H1 (cell line): ENCODE results near the gene PPP1R9A. TPM values are rescaled to one million over a fixed set of nuclear protein-coding genes. Genes with fewer than 3 reads are reported as not detected.

Experiments used
- CTCF ChIA-PET: fragments of 300-600 bp; sonication (Branson Sonifier 250); formaldehyde crosslinking; loops from one replicate; lab custom pipeline; 2021; ENCODE audit not compliant: partially characterized antibody; lab: Charles Lee
- POLR2A ChIA-PET: fragments of 300-600 bp; sonication (Branson Sonifier 250); formaldehyde crosslinking; loops from one replicate; lab custom pipeline; 2021; ENCODE audit warnings: inconsistent platforms; ENCODE audit not compliant: partially characterized antibody; lab: Charles Lee
- DNase-seq, 2 experiments: peaks; one replicate each; pipeline versions ENCODE4 v3.0.0 to v3.0.0-alpha.2; 2010 to 2022; ENCODE audit warnings: low spot score in 2 of 2, low read depth in 1 of 2, mixed read lengths in 1 of 2
- FAIRE-seq: peaks from 2 replicates; lab custom pipeline; 2011; peaks lifted over from hg19 to GRCh38; lab: Jason Lieb, UNC
- H2AFZ ChIP-seq: 2 replicates; pipeline ENCODE4 v1.8.1; 2012; ENCODE audit warnings: low read length, inconsistent platforms
- H2AK5ac ChIP-seq: 2 replicates; pipeline ENCODE4 v1.6.1; 2013; ENCODE audit warnings: low read depth, low read length
- H2BK120ac ChIP-seq: replicated peaks from 2 replicates; pipeline ENCODE3; 2013; ENCODE audit warnings: low read depth, low read length, inconsistent platforms
- H2BK12ac ChIP-seq: 2 replicates; pipeline ENCODE4 v1.6.1; 2013; ENCODE audit warnings: low read depth, low read length
- H2BK15ac ChIP-seq: 2 replicates; pipeline ENCODE4 v1.6.1; 2013; ENCODE audit warnings: low read length
- H2BK20ac ChIP-seq: 2 replicates; pipeline ENCODE4 v1.6.1; 2013; ENCODE audit warnings: low read length
- H2BK5ac ChIP-seq: 2 replicates; pipeline ENCODE4 v1.6.1; 2013; ENCODE audit warnings: low read depth, low read length
- H3K14ac ChIP-seq: 2 replicates; pipeline ENCODE4 v1.6.1; 2013; ENCODE audit warnings: inconsistent platforms; ENCODE audit not compliant: insufficient read length
- H3K18ac ChIP-seq: 2 replicates; pipeline ENCODE4 v1.6.1; 2013; ENCODE audit warnings: low read length; ENCODE audit errors: extremely low read depth
- H3K23ac ChIP-seq: 2 replicates; pipeline ENCODE4 v1.6.1; 2013; ENCODE audit warnings: inconsistent platforms; ENCODE audit not compliant: insufficient read length
- H3K23me2 ChIP-seq: 2 replicates; pipeline ENCODE4 v1.6.1; 2013; ENCODE audit warnings: low read depth, low read length
- H3K27ac ChIP-seq: 2 replicates; pipeline ENCODE4 v1.6.1; 2011; ENCODE audit warnings: low read depth, low read length, inconsistent platforms
- H3K27me3 ChIP-seq, 4 experiments: replicated peaks in 1 of 4; 1 replicate in 1 of 4; 2 replicates in 3 of 4; pipeline versions ENCODE4 v1.6.1 to v1.8.1; 2011 to 2013; ENCODE audit warnings: low read length in 3 of 4, mild to moderate bottlenecking in 3 of 4, inconsistent platforms in 2 of 4, mixed read lengths in 2 of 4, moderate library complexity in 1 of 4; ENCODE audit not compliant: control insufficient read depth in 3 of 4, insufficient read depth in 3 of 4; ENCODE audit errors: extremely low read depth in 1 of 4
- H3K36me3 ChIP-seq, 4 experiments: 2 replicates each; pipeline versions ENCODE4 v1.6.1 to v1.8.1; 2011 to 2013; ENCODE audit warnings: mild to moderate bottlenecking in 4 of 4, low read length in 3 of 4, moderate library complexity in 2 of 4, control low read depth in 1 of 4, inconsistent platforms in 1 of 4; ENCODE audit not compliant: insufficient read depth in 4 of 4, control insufficient read depth in 2 of 4
- H3K4ac ChIP-seq: replicated peaks from 2 replicates; pipeline ENCODE3; 2013; ENCODE audit warnings: low read length, low read depth, mixed read lengths, inconsistent platforms; ENCODE audit not compliant: insufficient read length
- H3K4me1 ChIP-seq, 4 experiments: replicated peaks in 1 of 4; 1 replicate in 1 of 4; 2 replicates in 3 of 4; pipeline versions ENCODE4 v1.6.1 to v1.8.1; 2011 to 2013; ENCODE audit warnings: low read length in 3 of 4, inconsistent platforms in 2 of 4, mixed read lengths in 1 of 4; ENCODE audit not compliant: insufficient read depth in 4 of 4, control insufficient read depth in 3 of 4
- H3K4me2 ChIP-seq, 2 experiments: 2 replicates each; pipeline versions ENCODE4 v1.6.1 to v1.8.1; 2011 to 2013; ENCODE audit warnings: low read depth in 2 of 2, low read length in 2 of 2, control low read depth in 1 of 2, inconsistent platforms in 1 of 2, mild to moderate bottlenecking in 1 of 2; ENCODE audit not compliant: insufficient read depth in 1 of 2
- H3K4me3 ChIP-seq, 4 experiments: fragments of 200-600, 300-600 bp in 1 of 4; sonication (generic), shearing (Covaris generic), sonication (Bioruptor Twin) in 1 of 4; 2 replicates each; pipeline versions ENCODE4 v1.5.1 to v1.8.1; 2011 to 2016; ENCODE audit warnings: low read length in 4 of 4, low read depth in 3 of 4, control low read depth in 2 of 4, inconsistent platforms in 2 of 4, mild to moderate bottlenecking in 2 of 4, mixed read lengths in 1 of 4, moderate library complexity in 1 of 4; ENCODE audit not compliant: insufficient read depth in 2 of 4; ENCODE audit errors: extremely low read depth in 1 of 4
- H3K56ac ChIP-seq: replicated peaks from 2 replicates; pipeline ENCODE3; 2013; ENCODE audit warnings: low read depth, mild to moderate bottlenecking, mixed read lengths, low read length, inconsistent platforms; ENCODE audit not compliant: insufficient read length
- H3K79me1 ChIP-seq: 2 replicates; pipeline ENCODE4 v1.6.1; 2013; ENCODE audit warnings: low read depth, low read length, control low read depth
- H3K79me2 ChIP-seq, 2 experiments: 2 replicates each; pipeline versions ENCODE4 v1.6.1 to v1.8.1; 2012 to 2013; ENCODE audit warnings: low read length in 2 of 2, mild to moderate bottlenecking in 2 of 2, inconsistent platforms in 1 of 2; ENCODE audit not compliant: insufficient read depth in 2 of 2, control insufficient read depth in 1 of 2
- H3K9ac ChIP-seq, 4 experiments: replicated peaks in 1 of 4; 1 replicate in 1 of 4; 2 replicates in 3 of 4; pipeline versions ENCODE4 v1.6.1 to v1.8.1; 2011 to 2013; ENCODE audit warnings: low read depth in 3 of 4, low read length in 3 of 4, control low read depth in 2 of 4, mild to moderate bottlenecking in 2 of 4, moderate library complexity in 2 of 4, inconsistent platforms in 1 of 4; ENCODE audit errors: extremely low read depth in 1 of 4
- H3K9me3 ChIP-seq, 2 experiments: 2 replicates each; pipeline versions ENCODE4 v1.6.1 to v1.8.1; 2012 to 2013; ENCODE audit warnings: mild to moderate bottlenecking in 2 of 2, moderate library complexity in 2 of 2, control low read depth in 1 of 2, inconsistent platforms in 1 of 2, low read depth in 1 of 2, low read length in 1 of 2, mixed read lengths in 1 of 2; ENCODE audit not compliant: insufficient read depth in 2 of 2
- H4K20me1 ChIP-seq, 2 experiments: replicated peaks in 1 of 2; 2 replicates each; pipeline versions ENCODE3 to v1.8.1; 2011 to 2013; ENCODE audit warnings: inconsistent platforms in 2 of 2, low read length in 2 of 2, mild to moderate bottlenecking in 1 of 2; ENCODE audit not compliant: insufficient read depth in 2 of 2, control insufficient read depth in 1 of 2
- H4K5ac ChIP-seq: 2 replicates; pipeline ENCODE4 v1.6.1; 2013; ENCODE audit warnings: low read length, low read depth, mixed read lengths, inconsistent platforms; ENCODE audit not compliant: insufficient read length
- H4K8ac ChIP-seq: 2 replicates; pipeline ENCODE4 v1.8.0; 2013; ENCODE audit warnings: mild to moderate bottlenecking, moderate library complexity, low read length, inconsistent platforms; ENCODE audit not compliant: insufficient read depth; ENCODE audit errors: extremely low read depth
- H4K91ac ChIP-seq: replicated peaks from 2 replicates; pipeline ENCODE3; 2013; ENCODE audit warnings: low read length, mixed read lengths, inconsistent platforms; ENCODE audit not compliant: insufficient read length
- ASH2L ChIP-seq: fragments of 200-600, 300-600 bp; sonication (generic); IDR thresholded peaks from one replicate; pipeline ENCODE4 v1.7.1; 2017; ENCODE audit warnings: low read length
- BACH1 ChIP-seq: IDR thresholded peaks from 2 replicates; pipeline ENCODE4 v1.6.1; 2012; ENCODE audit warnings: low read length, improper control_type of control experiment
- CBX8 ChIP-seq: fragments of 300-800, 300-1000 bp; sonication (generic); IDR thresholded peaks from 2 replicates; pipeline ENCODE4 v1.7.1; 2016; ENCODE audit warnings: low read depth, low read length, borderline replicate concordance
- E2F6 ChIP-seq: IDR thresholded peaks from 2 replicates; pipeline ENCODE4 v1.6.1; 2012; ENCODE audit warnings: inconsistent platforms
- EGR1 ChIP-seq: IDR thresholded peaks from 2 replicates; pipeline ENCODE4 v1.6.1; 2011; ENCODE audit warnings: low read depth, low read length, borderline replicate concordance
- FOSL1 ChIP-seq: IDR thresholded peaks from 2 replicates; pipeline ENCODE4 v1.6.1; 2011; ENCODE audit warnings: mild to moderate bottlenecking, low read depth, low read length, moderate library complexity; ENCODE audit not compliant: insufficient read depth
- GTF2F1 ChIP-seq: IDR thresholded peaks from 2 replicates; pipeline ENCODE4 v1.6.1; 2012; ENCODE audit warnings: low read depth, low read length, improper control_type of control experiment, borderline replicate concordance
- JUND ChIP-seq: IDR thresholded peaks from 2 replicates; pipeline ENCODE4 v1.6.1; 2011; ENCODE audit warnings: mild to moderate bottlenecking, improper control_type of control experiment, low read length
- NRF1 ChIP-seq: IDR thresholded peaks from 2 replicates; pipeline ENCODE4 v1.6.1; 2011; ENCODE audit warnings: mild to moderate bottlenecking, low read depth, low read length, improper control_type of control experiment
- PHF8 ChIP-seq: fragments of 200-600 bp; sonication (generic); conservative IDR thresholded peaks from 2 replicates; pipeline ENCODE4 v1.7.1; 2012; ENCODE audit warnings: low read depth, mild to moderate bottlenecking, inconsistent platforms, low read length, moderate library complexity
- RAD21 ChIP-seq, 2 experiments: IDR thresholded peaks in 1 of 2; conservative IDR thresholded peaks in 1 of 2; 2 replicates each; pipeline ENCODE4 v1.6.1; 2011; ENCODE audit warnings: low read depth in 2 of 2, low read length in 2 of 2, improper control_type of control experiment in 1 of 2, inconsistent platforms in 1 of 2, mild to moderate bottlenecking in 1 of 2, moderate library complexity in 1 of 2
- SP2 ChIP-seq: IDR thresholded peaks from 2 replicates; pipeline ENCODE4 v1.6.1; 2012; ENCODE audit warnings: mild to moderate bottlenecking, low read length, inconsistent platforms
- TAF7 ChIP-seq: optimal IDR thresholded peaks from 2 replicates; pipeline ENCODE3; 2011; ENCODE audit warnings: low read depth, mild to moderate bottlenecking, inconsistent platforms, low read length, moderate library complexity, borderline replicate concordance
- TBP ChIP-seq: IDR thresholded peaks from 2 replicates; pipeline ENCODE4 v1.6.1; 2011; ENCODE audit warnings: low read depth, low read length, improper control_type of control experiment
- YY1 ChIP-seq: IDR thresholded peaks from 2 replicates; pipeline ENCODE4 v1.6.1; 2011; ENCODE audit warnings: low read depth, mild to moderate bottlenecking, low read length
- WGBS, 2 experiments: shearing (Covaris generic) in 1 of 2; methylation state at CpG; one replicate each; pipeline versions ENCODE4 v1.1.6 to v1.1.7; 2013 to 2015; ENCODE audit warnings: low lambda C conversion rate in 2 of 2, mixed read lengths in 2 of 2, inconsistent platforms in 1 of 2, low coverage in 1 of 2, missing lambda C conversion rate in 1 of 2; ENCODE audit not compliant: insufficient replicate concordance in 2 of 2, insufficient coverage in 1 of 2, insufficient read length in 1 of 2; ENCODE audit errors: extremely low coverage in 1 of 2, missing lambda C conversion rate in 1 of 2; 5-methylcytosine and 5-hydroxymethylcytosine counted together
- polyA plus RNA-seq, 7 experiments: library from polyadenylated mRNA; depleted of rRNA in 3 of 7; stranded (reverse) in 5 of 7; unstranded in 2 of 7; fragments of >200 nt in 5 of 7; fragments of 200-250 nt in 2 of 7; gene quantifications; 1 replicate in 5 of 7; 2 replicates in 1 of 7; 4 replicates in 1 of 7; pipeline versions ENCODE4 v1.2.1 to v1.2.3, GENCODE V29; 2011 to 2013; ENCODE audit warnings: missing spikeins in 2 of 7, mixed read lengths in 2 of 7
- total RNA-seq: library from RNA; stranded (reverse); fragmentation: NEBNext Ultra II Directional; extraction: Animal tissue kit (Norgen Biotek cat#: 25700); gene quantifications from 2 replicates; pipeline ENCODE4 v1.2.1, GENCODE V29; 2021

PPP1R9A gene
- total and polyA plus RNA-seq, 2 of the 8 experiments (the other 6 are each of a cell fraction or from before 2014, with no cell fraction given), result 3.0 to 20.3 TPM

- CTCF ChIA-PET, result interaction anchor here (0.7 to 1.7 kb wide), 6 partner anchors 14 to 140 kb away, joined by 3 to 5 read pairs (median 4); partner anchors contain the start of gene PON1
- no peak overlapping the region for H2AK5ac ChIP-seq
- TF ChIP-seq E2F6 (no peak), NRF1 (no peak), RAD21 (IDR thresholded peaks at IDR 0.05 in 1 of 2, conservative IDR thresholded peaks at IDR 0.05 in 1 of 2; ENCODE audit: low read depth in 2 of 2, low read length in 2 of 2) (no peak), PHF8 (no peak), TBP (no peak), EGR1 (no peak), SP2 (no peak), JUND (no peak), CBX8 (no peak), TAF7 (no peak), GTF2F1 (no peak), BACH1 (no peak), YY1 (no peak), ASH2L (no peak), FOSL1 (no peak)
These were observed 434.6 kb downstream of the PPP1R9A start for GRCh38 chr7:95342029-95342428.

More at GRCh38 chr7:95342029-95342428, 434.6 kb downstream of the PPP1R9A start:
- no peak overlapping the region for H3K18ac ChIP-seq
- no peaks in the 10 kb centered on the region for H3K23me2 ChIP-seq
- no peaks in the 10 kb centered on the region for H3K36me3 ChIP-seq
- no peak overlapping the region for H4K8ac ChIP-seq
- H3K4ac ChIP-seq, result no peak overlapping the region
- H2BK15ac ChIP-seq, result no peak overlapping the region
- H2BK5ac ChIP-seq, result no peak overlapping the region
- no peak overlapping the region for H2BK120ac ChIP-seq
- H3K56ac ChIP-seq, result no peak overlapping the region
- H3K9me3 ChIP-seq, result no peaks in the 10 kb centered on the region
- no peak overlapping the region for H4K91ac ChIP-seq
- H4K20me1 ChIP-seq, result no peaks in the 10 kb centered on the region
- H2BK20ac ChIP-seq, result no peak overlapping the region
- H3K4me3 ChIP-seq, result no peak overlapping the region
- H3K9ac ChIP-seq, result no peak overlapping the region
- H3K4me1 ChIP-seq, result peaks cover 2 to 13% (median 6%) of the 10 kb centered on the region in 4 experiments; a peak in 5 of 7 replicates
- POLR2A ChIA-PET, result no interaction called here
- H4K5ac ChIP-seq, result no peak overlapping the region
- no peak for DNase-seq
- no peak overlapping the region for H2AFZ ChIP-seq
- 93% methylated on average over 3 of the region's 3 CpGs; no CpG with 5 or more reads in 1 of the 2 experiments for WGBS, 2 experiments
- FAIRE-seq, result no peak
- H3K79me2 ChIP-seq, result no peaks in the 10 kb centered on the region
- no peaks in the 10 kb centered on the region for H3K27me3 ChIP-seq
- H2BK12ac ChIP-seq, result no peak overlapping the region
- H3K14ac ChIP-seq, result no peak overlapping the region
- no peak overlapping the region for H3K27ac ChIP-seq
- H3K23ac ChIP-seq, result no peak overlapping the region
- no peak overlapping the region for H3K4me2 ChIP-seq
- no peaks in the 10 kb centered on the region for H3K79me1 ChIP-seq
